Astrocyte (in vitro differentiated cells and primary cell): ENCODE measurements around the gene KCNJ3. TPM values are rescaled to one million over a fixed set of nuclear protein-coding genes. Genes with fewer than 3 reads are reported as not detected.

Experiments used
- DNase-seq: peaks from one replicate; pipeline ENCODE4 v3.0.0-alpha.2; 2010; ENCODE audit warnings: low read depth
- FAIRE-seq: peaks from 2 replicates; lab custom pipeline; 2011; peaks lifted over from hg19 to GRCh38; lab: Jason Lieb, UNC
- H2AFZ ChIP-seq: 2 replicates; pipeline ENCODE4 v1.6.0; 2012; ENCODE audit warnings: low read depth, low read length, inconsistent platforms
- H3K27ac ChIP-seq: 2 replicates; pipeline ENCODE4 v1.5.1; 2011; ENCODE audit warnings: low read depth, low read length, inconsistent platforms
- H3K27me3 ChIP-seq: 2 replicates; pipeline ENCODE4 v1.6.0; 2011; ENCODE audit warnings: low read length, inconsistent platforms; ENCODE audit not compliant: insufficient read depth
- H3K36me3 ChIP-seq: 2 replicates; pipeline ENCODE4 v1.5.1; 2011; ENCODE audit warnings: low read length, inconsistent platforms; ENCODE audit not compliant: insufficient read depth
- H3K4me1 ChIP-seq: 2 replicates; pipeline ENCODE4 v1.5.1; 2011; ENCODE audit warnings: low read length, inconsistent platforms; ENCODE audit not compliant: insufficient read depth
- H3K4me2 ChIP-seq: 2 replicates; pipeline ENCODE4 v1.6.0; 2012; ENCODE audit warnings: low read length, inconsistent platforms
- H3K4me3 ChIP-seq: 2 replicates; pipeline ENCODE4 v1.5.1; 2011; ENCODE audit warnings: low read depth, mild to moderate bottlenecking, low read length, inconsistent platforms; ENCODE audit not compliant: insufficient read depth
- H3K79me2 ChIP-seq: 2 replicates; pipeline ENCODE4 v1.6.0; 2012; ENCODE audit warnings: mild to moderate bottlenecking, low read length, inconsistent platforms; ENCODE audit not compliant: insufficient read depth
- H3K9ac ChIP-seq: 2 replicates; pipeline ENCODE4 v1.6.0; 2012; ENCODE audit warnings: mild to moderate bottlenecking, low read length, inconsistent platforms
- H3K9me3 ChIP-seq: 2 replicates; pipeline ENCODE4 v1.5.1; 2012; ENCODE audit warnings: low read depth, mild to moderate bottlenecking, low read length, inconsistent platforms; ENCODE audit not compliant: insufficient read depth
- H4K20me1 ChIP-seq: 2 replicates; pipeline ENCODE4 v1.6.0; 2012; ENCODE audit warnings: low read length, inconsistent platforms; ENCODE audit not compliant: insufficient read depth
- H3K27ac Mint-ChIP-seq: one replicate; pipeline ENCODE4 v1.8.0; 2021; ENCODE audit warnings: mild to moderate bottlenecking, mixed read lengths; ENCODE audit not compliant: unreplicated experiment
- H3K27me3 Mint-ChIP-seq: one replicate; pipeline ENCODE4 v1.8.0; 2021; ENCODE audit warnings: low read depth, mixed read lengths; ENCODE audit not compliant: unreplicated experiment
- H3K36me3 Mint-ChIP-seq: one replicate; pipeline ENCODE4 v1.8.0; 2021; ENCODE audit warnings: low read depth, mixed read lengths; ENCODE audit not compliant: unreplicated experiment
- H3K4me1 Mint-ChIP-seq: one replicate; pipeline ENCODE4 v1.8.0; 2021; ENCODE audit warnings: low read depth, mixed read lengths; ENCODE audit not compliant: unreplicated experiment
- H3K4me3 Mint-ChIP-seq: one replicate; pipeline ENCODE4 v1.8.0; 2021; ENCODE audit warnings: mild to moderate bottlenecking, moderate library complexity, mixed read lengths; ENCODE audit not compliant: unreplicated experiment
- H3K9me3 Mint-ChIP-seq: one replicate; pipeline ENCODE4 v1.8.0; 2021; ENCODE audit warnings: mild to moderate bottlenecking, mixed read lengths; ENCODE audit not compliant: unreplicated experiment
- CTCF ChIP-seq: IDR thresholded peaks from 2 replicates; pipeline ENCODE4 v1.5.1; 2011; ENCODE audit warnings: low read depth, mild to moderate bottlenecking, inconsistent platforms, low read length, moderate library complexity; ENCODE audit not compliant: insufficient read depth
- EZH2 ChIP-seq: IDR thresholded peaks from 2 replicates; pipeline ENCODE4 v1.6.1; 2012; ENCODE audit warnings: mild to moderate bottlenecking, low read length, inconsistent platforms; ENCODE audit not compliant: insufficient read depth
- total RNA-seq: library from RNA; stranded (reverse); gene quantifications from 2 replicates; pipeline ENCODE4 v1.2.1, GENCODE V29; 2021

The KCNJ3 gene
- total RNA-seq, 1 donor from 2014 or later: not detected

DNA sequence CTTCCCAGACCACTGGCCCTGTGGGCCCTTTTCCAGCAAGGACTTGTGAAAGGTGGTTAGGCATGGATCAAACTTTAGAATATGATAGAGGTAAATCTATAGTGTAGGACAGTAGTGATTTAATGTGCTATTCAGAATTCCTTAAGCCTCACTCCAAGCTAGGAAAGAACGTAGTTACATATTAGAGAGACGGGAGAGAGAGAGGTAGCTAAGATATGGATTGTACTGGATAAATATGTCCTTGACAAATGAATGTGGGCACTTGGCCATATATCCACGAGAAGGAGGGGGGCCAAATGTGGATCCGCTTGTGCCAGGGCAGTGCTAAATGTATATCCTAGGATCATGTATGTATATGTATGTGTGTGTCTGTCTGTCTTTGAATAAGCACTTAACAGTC, 6.5 kb downstream of the KCNJ3 start:
- Histone ChIP-seq H3K4me3 (no peak overlapping the region), H3K36me3 (no peaks in the 10 kb centered on the region), H3K79me2 (no peaks in the 10 kb centered on the region), H3K4me2 (no peak overlapping the region), H3K9me3 (no peaks in the 10 kb centered on the region), H3K9ac (no peak overlapping the region), H3K27ac (no peak overlapping the region), H3K4me1 (no peaks in the 10 kb centered on the region), H3K27me3 (no peaks in the 10 kb centered on the region), H2AFZ (no peak overlapping the region), H4K20me1 (no peaks in the 10 kb centered on the region)
- no peak for FAIRE-seq
- Mint-ChIP-seq H3K9me3 (no peaks in the 10 kb centered on the region), H3K4me1 (no peaks in the 10 kb centered on the region), H3K27me3 (no peaks in the 10 kb centered on the region), H3K27ac (no peak overlapping the region), H3K36me3 (no peaks in the 10 kb centered on the region), H3K4me3 (no peak overlapping the region)
- no peak for DNase-seq
- TF ChIP-seq EZH2 (no peak), CTCF (no peak)

DNA sequence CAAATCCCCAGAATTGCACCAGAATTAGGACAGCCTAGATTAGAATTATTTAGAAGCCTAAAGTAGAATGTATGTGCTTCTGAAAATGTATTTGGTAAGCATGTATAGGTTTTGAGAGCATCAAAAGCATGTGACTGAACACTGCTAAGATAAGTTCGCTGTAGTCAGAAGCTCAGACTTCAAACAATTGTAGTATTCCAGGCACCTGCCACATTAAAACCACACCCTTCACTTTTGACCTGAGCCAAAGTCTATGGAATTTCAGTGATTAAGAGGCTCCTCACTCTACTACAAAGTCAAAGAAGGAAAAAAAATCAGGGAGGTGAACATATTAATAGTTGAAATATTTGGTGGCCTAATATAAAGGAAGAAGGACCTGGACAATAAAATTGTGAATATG, 8.2 kb downstream of the KCNJ3 start:
- Histone ChIP-seq H3K27me3 (no peaks in the 10 kb centered on the region), H2AFZ (no peak overlapping the region), H3K9me3 (no peaks in the 10 kb centered on the region), H3K4me1 (no peaks in the 10 kb centered on the region), H4K20me1 (no peaks in the 10 kb centered on the region), H3K27ac (no peak overlapping the region), H3K9ac (no peak overlapping the region), H3K4me2 (no peak overlapping the region), H3K36me3 (no peaks in the 10 kb centered on the region), H3K4me3 (no peak overlapping the region), H3K79me2 (no peaks in the 10 kb centered on the region)
- TF ChIP-seq CTCF (no peak), EZH2 (no peak)
- Mint-ChIP-seq H3K9me3 (no peaks in the 10 kb centered on the region), H3K27ac (no peak overlapping the region), H3K36me3 (no peaks in the 10 kb centered on the region), H3K27me3 (no peaks in the 10 kb centered on the region), H3K4me1 (no peaks in the 10 kb centered on the region), H3K4me3 (no peak overlapping the region)
- FAIRE-seq (no peak), DNase-seq (no peak)

DNA sequence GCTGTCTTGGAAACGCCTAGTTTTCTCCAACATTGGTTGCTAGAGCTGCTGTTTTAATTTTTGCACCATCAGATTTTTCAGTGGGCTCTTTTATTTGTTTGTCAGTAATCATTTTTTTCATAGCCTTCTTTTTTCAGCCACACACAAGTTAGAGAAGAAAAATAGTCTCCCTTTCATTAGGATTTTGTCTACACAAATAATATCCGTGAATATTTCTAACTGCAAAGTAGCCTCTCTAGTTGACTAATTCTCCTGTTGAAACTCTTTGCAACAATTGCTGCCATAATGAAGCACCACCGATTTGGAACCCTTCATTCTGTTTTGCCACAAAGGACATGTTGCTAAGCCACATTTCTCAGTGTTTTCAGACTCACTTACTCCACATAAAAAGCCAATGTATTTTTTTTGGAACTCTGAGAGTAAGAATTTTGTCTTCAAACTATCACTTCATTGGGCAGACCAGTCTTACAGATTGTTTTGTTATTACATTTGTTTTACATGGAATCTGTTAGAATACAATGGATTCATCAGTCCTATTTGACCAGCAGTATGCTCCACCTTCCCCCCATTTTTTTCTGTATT, 9.6 kb downstream of the KCNJ3 start:
- Histone ChIP-seq H4K20me1 (no peaks in the 10 kb centered on the region), H3K4me3 (no peak overlapping the region), H2AFZ (no peak overlapping the region), H3K4me2 (no peak overlapping the region), H3K36me3 (no peaks in the 10 kb centered on the region), H3K9ac (no peak overlapping the region), H3K9me3 (no peaks in the 10 kb centered on the region), H3K27me3 (no peaks in the 10 kb centered on the region), H3K4me1 (no peaks in the 10 kb centered on the region), H3K27ac (no peak overlapping the region), H3K79me2 (no peaks in the 10 kb centered on the region)
- no peaks in the 10 kb centered on the region for H3K27me3 Mint-ChIP-seq
- no peaks in the 10 kb centered on the region for H3K36me3 Mint-ChIP-seq
- H3K4me1 Mint-ChIP-seq: peaks cover 2% of the 10 kb centered on the region
- no peaks in the 10 kb centered on the region for H3K9me3 Mint-ChIP-seq
- DNase-seq (no peak), FAIRE-seq (no peak)
- no peak for TF ChIP-seq EZH2
- no peak for TF ChIP-seq CTCF
- H3K4me3 Mint-ChIP-seq: no peak overlapping the region
- no peak overlapping the region for H3K27ac Mint-ChIP-seq
